Measurements from ENCODE around the gene ILK.
A peak's percentile ranks its signal among the peaks of the same experiment; 100 is the strongest.

Gene ILK

DNA sequence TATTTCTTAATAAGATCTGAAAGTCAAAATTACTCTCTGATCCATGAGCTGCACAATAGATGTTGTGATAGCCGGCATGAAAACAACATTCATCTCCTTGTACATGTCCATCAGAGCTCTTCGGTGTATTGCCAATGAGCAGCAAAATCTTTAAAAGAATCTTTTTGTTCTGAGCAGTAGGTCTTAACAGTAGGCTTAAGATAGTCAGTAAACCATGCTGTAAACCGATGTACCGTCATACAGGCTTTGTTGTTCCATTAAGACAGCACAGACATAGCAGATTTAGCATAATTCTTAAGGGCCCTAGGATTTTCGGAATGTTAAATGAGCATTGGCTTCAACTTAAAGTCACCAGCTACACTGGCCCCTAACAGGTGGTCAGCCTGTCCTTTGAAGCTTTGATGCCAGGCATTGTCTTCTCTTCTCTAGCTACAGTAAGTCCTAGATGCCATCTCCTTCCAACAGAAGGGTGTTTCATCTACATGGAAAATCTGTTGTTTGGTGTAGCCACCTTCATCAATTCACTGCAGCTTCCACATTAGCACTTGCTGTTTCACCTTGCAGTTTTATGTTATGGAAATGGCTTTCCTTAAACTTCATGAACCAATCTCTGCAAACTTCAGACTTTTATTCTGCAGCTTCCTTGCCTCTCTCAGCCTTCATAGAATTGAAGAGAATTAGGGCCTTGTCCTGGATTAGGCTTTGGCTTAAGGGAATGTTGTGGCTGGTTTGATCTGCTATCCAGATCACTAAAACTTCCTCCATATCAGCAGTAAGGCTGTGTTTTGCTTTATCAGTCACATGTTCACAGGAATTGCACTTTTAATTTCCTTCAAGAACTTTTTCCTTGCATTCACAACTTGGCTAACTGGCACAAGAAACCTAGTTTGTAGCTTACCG, 28.5 kb upstream of the ILK start:
- DNase-seq (ENCODE audit: low read depth in 2 of 2), result no peak

DNA sequence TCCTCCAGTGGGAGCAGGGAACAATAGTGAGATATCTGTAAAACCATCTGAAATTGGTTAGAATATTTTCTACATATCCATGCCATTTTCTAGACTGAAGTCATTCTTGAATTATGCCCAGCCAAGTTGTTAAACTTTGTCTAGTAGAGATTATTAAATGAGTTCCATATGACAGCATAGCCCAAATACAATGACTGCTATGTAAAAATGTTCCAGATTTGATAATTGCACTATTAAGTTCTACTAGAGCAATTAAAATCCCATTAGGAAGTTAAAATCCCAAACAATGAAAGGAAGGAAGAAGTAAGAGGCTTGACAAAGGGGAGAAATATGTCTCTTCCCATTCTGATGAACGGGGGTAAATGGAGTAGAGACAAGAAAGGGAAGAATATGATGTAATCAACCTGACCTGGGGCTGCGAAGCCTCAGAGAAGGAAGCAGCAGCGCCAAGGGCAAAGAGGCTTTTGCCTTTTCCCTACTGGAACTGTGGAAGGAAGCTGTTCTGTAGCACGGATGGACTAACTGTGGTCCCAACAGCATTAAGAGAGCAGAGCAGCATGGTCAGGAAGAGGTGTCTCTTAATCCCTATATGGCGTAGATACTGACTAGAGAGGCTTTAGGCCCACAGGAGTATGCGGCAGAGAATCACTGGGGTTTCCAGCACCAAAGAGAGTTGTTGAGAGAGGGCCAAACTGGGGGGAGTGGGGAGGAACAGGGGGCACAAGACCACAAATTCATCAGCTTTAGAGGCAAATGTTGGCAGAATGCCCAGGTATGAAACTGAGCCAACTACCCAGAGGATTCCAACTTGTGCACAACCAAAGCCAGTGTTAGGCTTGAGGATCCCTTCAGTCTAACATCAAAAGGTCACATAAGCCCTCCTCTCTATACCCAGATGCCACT, 26.9 kb upstream of the ILK start:
- DNase-seq (ENCODE audit: low read depth in 2 of 2), result no peak

DNA sequence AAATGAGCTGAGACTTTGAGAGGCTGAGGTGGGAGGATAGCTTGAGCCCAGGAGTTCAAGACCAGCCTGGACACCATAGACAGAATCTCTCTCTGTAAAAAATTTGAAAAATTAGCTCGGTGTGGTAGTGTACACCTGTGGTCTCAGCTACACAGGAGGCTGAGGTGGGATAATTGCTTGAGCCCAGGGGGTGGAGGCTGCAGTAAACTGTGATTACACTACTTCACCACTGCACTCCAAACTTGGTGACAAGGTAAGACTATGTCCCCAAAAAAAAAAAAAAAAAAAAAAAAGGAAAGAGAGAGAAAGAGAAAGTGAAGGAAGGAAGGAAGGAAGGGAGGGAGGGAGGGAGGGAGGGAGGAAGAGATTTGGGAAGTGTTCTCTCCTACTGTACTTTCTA, 25.4 kb upstream of the ILK start:
- DNase-seq (ENCODE audit: low read depth in 2 of 2), result no peak

DNA sequence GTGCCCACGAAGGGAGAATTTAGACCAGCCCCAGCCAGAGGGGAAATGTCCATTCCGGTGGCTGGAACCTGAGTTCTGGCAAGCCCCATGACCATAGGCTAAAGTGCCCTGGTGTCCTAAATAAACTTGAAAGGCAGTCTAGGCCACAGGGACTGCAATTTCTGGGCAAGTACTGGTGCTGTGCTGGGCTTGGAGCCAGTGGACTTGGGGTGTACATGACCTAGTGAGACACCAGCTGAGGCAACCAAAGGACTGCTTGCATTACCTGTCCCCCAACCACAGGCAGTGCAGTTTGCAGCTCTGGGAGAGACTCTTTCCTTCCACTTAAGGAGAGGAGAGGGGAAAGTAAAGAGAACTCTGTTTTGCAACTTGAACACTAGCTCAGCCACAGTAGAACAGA, 23.9 kb upstream of the ILK start:
- no peak for DNase-seq (ENCODE audit: low read depth in 2 of 2)

DNA sequence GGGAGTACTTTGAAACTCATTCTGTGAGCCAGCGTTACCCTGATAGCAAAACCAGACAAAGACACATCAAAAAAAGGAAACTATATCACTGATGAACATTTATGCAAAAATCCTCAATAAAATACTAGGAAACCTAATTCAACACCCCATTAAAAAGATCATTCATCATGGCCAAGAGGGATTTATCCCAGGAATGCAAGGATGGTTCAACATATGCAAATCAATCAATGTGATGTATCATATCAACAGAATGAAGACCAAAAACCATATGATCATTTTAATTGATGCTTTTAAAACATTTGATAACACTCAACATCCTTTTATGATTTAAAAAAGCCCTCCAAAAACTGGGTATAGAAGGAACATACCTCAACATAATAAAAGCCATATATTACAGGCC, 20.0 kb upstream of the ILK start:
- DNase-seq (ENCODE audit: low read depth in 2 of 2), result no peak

DNA sequence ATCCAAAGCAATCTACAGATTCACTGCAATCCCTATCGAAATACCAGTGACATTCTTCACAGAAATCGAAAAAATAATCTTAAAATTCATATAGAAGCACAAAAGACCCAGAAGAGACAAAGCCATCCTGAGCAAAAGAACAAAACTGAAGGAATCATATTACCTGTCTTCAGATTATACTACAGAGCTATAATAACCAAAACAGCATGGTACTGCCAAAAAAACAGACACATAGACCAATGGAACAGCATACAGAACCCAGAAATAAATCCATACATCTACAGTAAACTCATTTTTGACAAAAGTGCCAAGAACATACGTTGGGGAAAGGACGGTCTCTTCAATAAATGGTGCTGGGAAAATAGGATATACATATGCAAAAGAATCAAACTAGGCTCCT, 19.0 kb upstream of the ILK start:
- DNase-seq (ENCODE audit: low read depth in 2 of 2), result no peak

DNA sequence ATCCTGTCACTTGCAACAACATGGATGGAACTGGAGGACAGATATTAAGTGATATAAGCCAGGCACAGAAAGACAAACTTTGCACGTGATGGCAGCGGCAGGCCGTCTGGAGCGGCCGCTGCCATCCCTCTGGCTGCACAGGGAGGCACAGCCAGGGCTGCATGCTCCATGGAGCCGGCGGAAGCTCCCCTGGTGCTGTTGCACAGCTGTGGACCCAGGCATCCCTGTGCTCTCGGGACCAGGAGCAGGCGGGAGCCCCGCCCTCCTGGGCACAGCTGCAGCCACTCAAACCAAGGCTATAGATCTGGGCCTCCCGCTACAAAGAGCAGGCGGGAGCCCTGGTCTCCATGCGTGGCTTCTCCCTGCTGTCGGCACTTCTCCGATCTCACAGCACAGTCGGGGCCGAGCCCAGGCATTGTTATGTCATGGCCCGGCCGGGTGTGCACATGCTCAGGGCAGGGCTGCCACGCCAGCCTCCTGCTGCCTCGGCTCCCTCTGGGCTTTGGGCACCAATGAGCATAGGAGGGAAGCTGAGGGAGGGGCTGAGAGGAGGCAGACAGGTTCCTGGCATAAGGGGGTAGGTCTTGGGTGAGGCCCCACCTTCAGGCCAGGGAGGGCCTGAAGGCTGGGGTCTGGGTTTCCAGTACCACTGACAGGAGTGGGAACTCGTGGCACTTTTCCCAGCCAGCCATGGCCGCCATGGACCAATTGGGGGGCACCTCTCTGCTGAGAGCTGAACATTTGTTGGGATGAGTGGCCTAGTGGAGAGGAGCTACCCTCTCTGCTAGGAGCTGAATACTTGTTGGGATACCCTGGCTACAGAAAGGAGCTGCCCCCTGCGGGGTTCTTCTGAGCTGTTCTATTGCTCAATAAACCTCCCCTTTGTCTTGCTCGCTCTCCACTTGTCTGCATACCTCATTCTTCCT, 16.9 kb upstream of the ILK start:
- DNase-seq (ENCODE audit: low read depth in 2 of 2), result no peak

DNA sequence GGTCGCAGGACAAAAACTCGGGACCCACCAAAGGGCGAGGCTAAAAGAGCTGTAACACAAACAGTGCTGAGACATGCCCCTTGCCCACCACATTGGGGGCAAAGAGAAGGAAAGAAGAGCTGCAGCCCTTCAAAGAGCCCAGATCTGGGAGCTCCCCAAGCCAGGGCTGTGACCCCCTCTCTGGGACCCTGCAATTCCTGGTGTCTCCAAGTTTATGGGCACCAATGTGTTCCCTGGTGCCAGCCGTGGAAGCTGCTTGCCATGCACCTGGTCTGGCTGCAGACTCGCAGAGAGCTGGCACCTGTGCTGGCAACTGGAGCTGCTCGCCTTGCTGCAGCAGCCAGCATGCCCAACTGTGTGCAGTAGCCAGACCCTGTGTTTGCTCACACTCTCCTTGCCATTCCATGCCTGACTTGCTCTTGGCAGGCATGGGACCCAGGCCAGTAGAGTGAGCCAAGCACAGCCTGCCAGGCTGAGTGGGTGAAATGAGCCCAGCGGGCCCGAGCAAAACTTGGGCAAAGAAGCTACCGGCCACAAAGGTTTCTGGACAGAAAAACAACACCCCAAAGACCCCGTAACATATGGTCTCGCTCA, 16.1 kb upstream of the ILK start:
- no peak for DNase-seq (ENCODE audit: low read depth in 2 of 2)

DNA sequence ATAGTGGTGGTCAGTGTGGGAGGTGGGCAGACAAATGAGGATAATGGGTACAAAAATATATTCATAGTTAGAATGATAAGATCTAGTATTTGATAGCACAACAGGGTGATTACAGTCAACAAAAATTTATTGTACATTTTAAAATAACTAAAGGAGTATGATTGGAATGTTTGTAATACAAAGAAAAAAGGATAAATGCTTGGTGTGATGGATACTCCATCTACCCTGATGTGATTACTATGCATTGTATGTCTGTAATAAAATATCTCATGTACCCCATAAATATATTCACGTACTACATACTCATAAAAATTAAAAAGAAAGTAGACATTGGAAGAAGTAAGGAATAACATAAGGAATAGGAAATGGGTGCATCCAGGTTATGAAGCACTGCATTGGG, 15.6 kb upstream of the ILK start:
- DNase-seq (ENCODE audit: low read depth in 2 of 2), result no peak

DNA sequence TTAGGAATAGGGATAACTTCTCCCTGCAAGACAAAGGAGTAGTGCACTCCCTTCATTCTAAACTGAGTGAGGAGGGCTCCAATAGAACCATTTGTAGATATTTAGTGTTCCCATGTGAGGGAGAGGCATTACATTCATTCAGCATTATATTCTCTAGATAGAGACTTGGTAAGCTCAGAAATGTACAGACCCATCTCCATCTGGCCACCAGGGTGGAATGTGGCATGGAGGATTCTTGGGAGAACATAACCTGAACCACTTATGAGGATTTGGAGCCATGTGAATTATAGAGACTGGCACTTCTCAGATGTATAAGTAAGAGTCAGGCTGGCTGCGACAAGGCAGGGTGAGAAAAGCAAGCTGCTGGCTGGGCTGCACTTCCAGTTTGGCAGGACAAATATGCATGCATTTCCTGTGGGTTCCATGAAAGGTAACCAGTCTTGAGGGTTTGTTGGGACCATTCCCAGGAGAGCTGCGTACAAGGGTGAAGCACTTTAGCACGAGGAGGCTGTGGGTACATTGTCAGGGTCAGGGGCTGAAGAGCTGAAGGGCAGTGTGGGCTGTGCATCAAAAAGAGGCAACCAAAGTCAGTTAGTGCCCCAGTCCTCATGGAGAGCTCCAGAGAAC, 9.3 kb upstream of the ILK start:
- no peak for DNase-seq (ENCODE audit: low read depth in 2 of 2)

DNA sequence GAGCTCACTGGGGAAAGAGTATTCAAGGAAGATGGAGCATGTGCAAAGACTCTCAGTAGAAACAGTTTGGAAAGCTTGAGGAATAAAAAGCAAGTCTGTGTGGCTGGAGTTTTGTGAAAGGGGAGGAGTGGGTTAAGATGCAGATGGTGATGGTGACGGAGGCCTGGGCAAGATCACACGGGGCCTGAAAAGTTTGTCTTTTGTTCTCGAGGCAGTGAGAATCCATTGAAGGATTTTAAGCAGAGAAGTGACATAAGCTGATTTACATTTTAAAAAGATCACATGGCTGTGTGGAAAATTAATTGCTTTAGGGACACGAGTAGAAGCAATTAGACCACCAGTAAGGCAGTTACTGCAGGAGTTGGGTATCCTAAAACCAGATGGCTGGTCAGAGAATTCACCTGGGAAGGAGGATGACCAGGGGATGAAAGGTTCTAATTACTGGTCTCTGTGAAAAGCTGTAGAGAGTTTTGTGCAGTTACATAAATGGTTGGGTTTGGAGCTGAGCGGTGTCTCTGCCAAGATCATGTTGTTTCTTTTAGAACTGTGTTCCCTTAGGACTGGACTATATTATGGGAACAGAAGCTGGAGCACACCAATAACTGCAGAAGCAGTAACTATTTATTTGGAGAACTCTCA, 7.2 kb upstream of the ILK start:
- no peak for DNase-seq (ENCODE audit: low read depth in 2 of 2)

DNA sequence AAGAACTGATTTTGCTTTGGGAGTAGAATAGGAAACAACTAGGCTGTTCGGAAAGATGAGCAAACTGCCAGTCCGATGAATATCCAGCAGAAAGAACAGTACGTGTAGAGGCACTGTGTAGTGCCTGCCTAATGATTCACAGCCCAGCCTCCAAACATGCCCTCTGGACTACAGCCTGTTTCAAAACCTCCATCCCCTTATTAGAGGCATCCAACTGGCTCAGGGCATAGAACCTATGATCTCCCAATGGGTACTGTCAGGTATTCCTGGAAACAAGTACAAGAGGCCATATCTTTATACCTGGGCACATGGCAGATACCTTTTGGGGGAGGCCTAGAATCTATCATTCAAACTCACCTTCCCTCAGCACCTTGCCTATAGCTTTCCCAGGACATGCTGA, 5.0 kb upstream of the ILK start:
- no peak for DNase-seq (ENCODE audit: low read depth in 2 of 2)

DNA sequence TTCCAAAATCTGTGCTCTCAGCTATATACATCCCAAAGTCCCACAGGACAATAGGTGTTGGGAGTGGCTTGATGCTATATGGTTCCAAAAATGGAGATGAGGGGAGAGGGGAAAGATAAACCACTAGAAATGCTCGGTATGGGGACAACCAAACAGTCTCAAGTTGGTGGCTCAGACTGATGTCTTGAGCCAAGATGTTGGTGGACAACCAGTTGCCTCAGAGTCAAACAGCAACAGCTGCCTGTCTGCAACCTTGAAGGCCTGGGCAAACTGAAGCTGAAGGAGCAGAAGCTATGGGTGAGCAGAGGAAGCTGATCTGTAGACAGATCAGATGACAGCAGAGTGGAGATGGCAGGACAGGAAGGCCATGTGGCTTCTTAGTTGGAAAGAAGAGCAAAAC, 4.1 kb upstream of the ILK start:
- DNase-seq (ENCODE audit: low read depth in 2 of 2), result no peak

DNA sequence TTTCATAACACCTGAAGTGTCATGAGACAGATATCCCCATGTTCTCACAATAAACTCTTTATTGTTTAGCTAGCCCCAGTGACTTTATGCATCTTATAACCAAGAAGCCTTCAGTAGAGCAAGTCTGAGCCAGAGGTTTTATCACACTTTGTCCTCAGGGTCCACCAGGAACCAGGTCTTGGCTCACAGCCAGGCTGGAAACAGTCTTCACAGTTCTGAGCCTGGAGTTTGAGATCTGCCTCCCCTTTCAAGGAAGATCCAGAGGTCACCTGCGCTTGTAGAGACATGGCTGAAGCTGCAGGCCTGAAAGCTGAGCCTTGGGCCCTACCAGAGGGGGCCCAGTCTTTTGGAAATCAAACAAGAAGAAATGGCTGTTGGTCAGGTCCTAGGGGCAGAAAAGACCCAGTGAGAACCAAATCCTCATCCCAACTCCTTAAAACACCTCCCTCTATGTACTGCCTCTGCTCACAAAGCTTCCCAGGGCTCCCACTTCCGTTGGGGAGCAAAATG, 3.6 kb upstream of the ILK start:
- no peak for DNase-seq (ENCODE audit: low read depth in 2 of 2)

DNA sequence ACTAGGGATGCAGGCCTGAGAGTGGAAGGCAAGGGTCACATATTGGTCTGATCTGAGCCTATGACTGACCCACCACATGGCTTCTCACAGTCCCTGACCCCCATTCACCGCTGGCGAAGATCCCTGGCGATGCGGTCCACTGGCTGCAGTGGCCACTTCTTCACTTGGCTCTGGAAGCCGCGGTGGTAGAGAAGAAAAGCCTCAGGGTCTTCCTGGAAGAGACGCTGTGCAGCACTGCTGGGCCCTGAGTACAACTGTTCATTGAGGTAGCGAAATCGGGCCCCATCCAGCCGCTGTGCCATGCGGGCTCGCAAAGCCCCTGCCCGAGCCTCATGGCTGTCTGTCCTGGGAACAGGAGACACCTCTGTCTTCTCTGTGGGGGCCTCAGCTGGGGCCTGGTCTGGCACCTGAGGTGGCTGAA, 2.5 kb upstream of the ILK start:
- no peak for DNase-seq (ENCODE audit: low read depth in 2 of 2)

DNA sequence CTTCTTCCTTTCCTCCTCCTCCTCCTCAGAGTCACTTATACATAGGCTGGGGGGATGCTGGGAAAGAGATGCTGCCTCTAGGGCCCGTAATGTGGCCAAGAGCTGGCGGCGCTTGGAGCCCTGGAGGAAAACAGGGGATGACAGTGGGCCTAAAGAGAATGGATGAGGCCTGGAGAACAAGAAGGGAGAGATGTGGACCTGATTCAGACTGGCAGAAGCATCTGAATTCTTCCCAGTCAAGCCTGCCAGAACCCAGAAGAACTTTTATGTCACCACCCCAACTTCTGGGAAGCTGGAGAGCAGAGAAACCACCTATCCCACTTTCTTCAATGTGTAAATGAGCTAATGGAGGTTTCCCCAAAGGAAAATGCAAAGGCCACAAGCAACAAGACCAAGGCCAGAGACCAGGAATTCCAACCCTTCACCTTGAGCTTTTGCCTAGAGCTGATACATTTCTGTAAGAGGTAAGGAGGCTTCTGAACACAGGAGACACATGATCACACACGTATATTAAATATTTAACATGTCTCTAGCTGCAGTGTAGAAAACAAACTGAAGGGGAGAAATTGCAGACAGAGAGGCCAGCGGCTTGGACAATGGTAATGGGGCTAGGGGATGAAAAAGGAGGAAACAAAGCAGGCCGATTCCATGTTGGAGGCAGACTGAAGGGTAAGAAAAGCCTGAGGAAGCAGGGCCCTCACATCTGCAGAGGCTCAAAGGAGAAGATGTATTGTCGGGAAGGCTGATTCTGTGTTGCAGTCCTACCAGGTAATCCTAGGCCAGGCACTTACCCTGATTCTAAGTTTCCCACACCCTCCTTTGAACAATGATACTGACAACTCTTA, 1.3 kb upstream of the ILK start:
- DNase-seq (ENCODE audit: low read depth in 2 of 2), result no peak

DNA sequence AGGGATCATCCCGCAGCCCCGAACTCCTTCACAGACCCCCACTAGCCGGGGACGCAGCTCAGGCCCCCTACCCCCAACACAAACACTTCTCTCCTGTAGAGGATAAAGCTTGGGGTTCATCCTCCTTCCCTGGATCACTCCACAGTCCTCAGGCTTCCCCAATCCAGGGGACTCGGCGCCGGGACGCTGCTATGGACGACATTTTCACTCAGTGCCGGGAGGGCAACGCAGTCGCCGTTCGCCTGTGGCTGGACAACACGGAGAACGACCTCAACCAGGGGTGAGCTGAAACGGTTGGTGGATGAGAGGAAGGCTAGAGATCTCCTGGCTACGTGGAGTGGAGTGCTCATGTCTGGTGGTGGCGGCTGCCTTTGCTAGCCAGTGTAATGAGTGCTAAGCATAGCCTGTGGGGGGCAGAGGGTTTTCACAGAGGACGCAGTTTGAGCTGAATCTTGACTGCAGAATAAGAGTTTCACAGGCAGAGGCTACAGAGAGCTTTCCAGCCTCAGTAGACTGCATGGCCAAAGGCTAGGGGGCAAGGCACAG, 580 bp downstream of the ILK start:
- DNase-seq (ENCODE audit: low read depth in 2 of 2), result peak in 1 of 2 donors; percentile 14

DNA sequence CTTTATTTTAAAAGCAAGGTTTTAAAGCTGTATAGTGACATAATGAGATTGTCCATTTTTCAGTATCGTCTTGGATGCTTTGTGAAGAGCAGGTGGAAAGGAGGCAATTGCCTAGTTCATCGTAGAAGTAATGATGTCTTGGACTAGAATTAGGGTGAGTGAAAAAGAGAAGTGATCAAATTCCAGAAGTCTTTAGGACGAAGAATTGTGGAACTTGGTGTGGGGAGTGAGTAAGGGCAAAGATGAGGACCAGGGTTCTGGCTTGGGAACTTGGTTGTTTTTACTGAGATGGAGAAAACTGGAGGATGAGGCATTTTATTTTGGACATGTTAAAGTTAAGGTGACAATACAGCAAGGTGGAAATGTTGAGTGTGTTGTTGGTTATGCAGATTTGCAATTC, 1.2 kb downstream of the ILK start:
- DNase-seq (ENCODE audit: low read depth in 2 of 2), result no peak

All from stimulated activated CD8-positive, alpha-beta memory T cell treated with anti-CD3 and anti-CD28 coated beads, Interleukin-2, amount 100 ng/mL, for 48 hours (primary cell).